ENCODE data around the gene VWF.

VWF gene

GRCh38 chr12:5973461-5974115, 150.9 kb downstream of the VWF start:
- DNase-seq: no peak

DNA sequence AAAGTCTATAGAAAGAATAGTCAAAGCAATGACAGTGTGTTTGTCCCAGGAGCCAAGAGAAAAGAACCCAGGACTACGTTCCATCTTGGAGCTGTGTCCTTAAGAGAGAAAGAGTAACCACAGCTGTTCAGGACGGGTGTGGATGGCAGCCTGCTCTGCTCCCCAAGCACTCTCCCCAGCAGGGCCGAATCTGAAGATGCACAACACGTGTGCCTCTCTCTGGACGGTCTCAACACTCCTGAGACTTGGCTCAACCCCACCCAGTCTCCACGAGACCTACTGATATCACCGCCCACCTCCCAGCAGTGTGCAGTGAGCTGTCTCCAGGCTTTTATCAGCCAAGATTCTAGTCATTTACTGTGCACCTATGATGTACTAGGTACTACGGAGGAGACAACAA, 152.1 kb downstream of the VWF start:
- no peak for DNase-seq

GRCh38 chr12:5971194-5971850, 153.1 kb downstream of the VWF start:
- DNase-seq: no peak

GRCh38 chr12:5969974-5970690, 154.3 kb downstream of the VWF start:
- no peak for DNase-seq

- no peak for DNase-seq
These were observed 155.1 kb downstream of the VWF start for GRCh38 chr12:5969156-5969973.

DNA sequence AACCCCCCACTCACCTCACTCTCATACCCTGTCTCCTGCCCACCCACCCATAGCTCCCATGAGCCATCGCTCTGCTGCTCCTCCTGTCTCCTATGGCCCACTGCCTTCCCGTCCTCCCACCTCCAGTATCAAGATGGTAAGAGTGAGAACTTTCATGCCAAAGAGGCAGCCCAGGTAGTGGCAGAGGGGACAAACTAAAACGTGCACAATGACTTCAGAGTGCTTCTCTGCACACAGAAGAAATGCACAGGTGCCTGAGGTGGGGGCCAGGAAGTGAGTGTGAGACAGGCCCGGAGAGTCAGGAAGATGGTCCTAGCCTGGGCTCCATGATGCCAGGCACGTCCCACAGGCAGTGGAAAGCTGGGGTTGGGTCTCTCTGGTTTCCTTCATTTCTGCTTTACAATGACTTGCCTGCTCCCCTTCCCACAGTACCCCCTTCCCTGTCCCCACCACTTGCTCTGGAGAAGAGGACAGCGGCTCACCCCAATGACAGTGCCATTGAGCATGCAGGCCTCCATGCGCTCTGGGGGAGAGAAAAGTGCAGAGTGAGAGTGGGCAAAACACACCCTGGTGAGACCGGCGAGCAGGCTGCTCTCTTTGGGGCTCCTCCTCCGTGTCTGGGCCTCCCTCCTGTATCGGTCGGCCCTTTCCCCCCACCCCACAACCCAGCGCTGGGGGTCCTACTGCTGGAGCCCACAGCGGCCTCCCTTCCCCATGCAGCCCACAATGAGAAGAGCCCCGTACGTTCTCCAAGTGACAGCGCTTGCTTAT, 156.6 kb downstream of the VWF start:
- DNase-seq: no peak

- no peak for DNase-seq
These were observed 157.9 kb downstream of the VWF start for GRCh38 chr12:5966486-5967095.

GRCh38 chr12:5965950-5966383, 158.5 kb downstream of the VWF start:
- peak; percentile 66 for DNase-seq

DNA sequence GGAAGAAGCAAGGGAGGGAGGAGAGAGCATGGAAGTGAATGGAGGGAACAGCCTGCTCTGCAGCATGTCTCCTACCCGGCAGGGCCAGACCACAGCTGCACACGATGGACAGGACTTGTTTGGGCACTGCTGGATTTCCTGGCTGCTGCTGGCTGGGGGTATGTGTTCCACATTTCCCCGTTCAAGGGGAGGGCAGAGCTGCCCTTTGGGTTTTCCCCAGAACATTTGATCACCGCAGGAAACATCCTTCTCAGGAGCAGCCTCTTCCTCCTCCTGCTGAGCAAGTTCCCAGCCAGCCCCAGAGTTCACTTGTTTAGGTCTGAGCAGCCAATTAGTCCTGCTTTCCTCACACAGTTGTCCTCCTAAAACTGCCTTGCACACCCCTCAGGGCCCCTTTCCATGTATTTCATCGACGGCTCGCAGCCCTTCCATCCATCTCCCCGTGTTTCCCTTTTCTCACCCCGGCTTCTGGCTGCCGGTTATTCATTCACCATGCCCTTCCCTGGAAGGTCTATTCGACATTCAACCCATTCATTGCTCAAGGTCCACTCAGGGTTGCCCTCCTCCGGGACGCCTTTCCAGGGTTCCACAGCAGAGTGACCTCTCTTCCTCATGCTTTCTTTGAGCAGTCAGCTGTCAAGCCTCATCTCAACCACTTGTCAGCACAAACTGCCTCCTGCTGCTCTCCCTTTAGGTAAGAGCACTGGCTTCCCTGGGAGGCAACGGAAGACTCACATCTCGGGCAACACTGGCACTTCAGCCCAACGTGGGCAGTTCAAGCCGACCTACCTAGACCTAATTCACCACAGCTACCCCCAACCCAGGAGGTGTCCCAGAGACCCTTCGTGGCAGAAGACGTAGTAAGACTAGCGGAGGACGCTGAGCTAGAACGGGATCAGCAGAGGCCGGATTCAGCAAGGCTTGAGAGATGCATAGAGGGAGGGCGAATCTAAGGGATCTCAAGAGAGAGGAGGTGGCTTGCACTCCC, 159.3 kb downstream of the VWF start:
- DNase-seq: no peak

DNA sequence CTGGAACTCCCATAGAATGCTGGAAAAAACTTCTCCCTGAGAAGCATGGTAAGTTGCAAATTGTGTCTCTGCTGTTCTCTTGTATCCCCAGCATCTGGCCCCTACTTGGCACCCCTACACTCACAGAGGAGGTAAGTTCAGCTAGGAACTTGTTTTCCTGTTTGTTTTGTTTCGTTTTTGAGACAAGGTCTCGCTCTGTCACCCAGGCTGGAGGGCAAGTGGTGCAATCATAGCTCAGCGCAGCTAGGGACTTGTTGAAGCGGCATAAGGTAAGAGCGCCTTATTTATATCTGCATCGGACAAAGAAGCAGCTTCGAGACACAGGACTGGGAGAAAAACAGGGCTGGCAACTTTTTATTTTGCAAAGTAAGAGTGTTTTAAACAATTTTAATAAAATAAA, 161.0 kb downstream of the VWF start:
- DNase-seq: no peak

DNA sequence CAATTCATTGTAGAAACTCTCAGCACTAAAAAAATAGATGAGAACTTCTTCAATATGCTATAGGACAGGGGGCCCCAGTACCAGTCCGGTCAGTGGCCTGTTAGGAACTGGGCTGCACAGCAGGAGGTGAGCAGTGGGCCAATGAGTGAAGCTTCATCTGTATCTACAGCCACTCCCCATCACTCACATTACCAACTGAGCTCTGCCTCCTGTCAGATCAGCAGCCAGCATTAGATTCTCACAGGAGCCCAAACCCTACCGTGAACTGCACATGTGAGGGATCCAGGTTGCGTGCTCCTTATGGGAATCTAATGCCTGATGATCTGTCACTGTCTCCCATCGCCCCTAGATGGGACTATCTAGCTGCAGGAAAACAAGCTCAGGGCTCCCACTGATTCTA, 163.7 kb downstream of the VWF start:
- DNase-seq: no peak

GRCh38 chr12:5956987-5957386, 167.5 kb downstream of the VWF start:
- no peak for DNase-seq

GRCh38 chr12:5954661-5955060, 169.8 kb downstream of the VWF start:
- no peak for DNase-seq

DNA sequence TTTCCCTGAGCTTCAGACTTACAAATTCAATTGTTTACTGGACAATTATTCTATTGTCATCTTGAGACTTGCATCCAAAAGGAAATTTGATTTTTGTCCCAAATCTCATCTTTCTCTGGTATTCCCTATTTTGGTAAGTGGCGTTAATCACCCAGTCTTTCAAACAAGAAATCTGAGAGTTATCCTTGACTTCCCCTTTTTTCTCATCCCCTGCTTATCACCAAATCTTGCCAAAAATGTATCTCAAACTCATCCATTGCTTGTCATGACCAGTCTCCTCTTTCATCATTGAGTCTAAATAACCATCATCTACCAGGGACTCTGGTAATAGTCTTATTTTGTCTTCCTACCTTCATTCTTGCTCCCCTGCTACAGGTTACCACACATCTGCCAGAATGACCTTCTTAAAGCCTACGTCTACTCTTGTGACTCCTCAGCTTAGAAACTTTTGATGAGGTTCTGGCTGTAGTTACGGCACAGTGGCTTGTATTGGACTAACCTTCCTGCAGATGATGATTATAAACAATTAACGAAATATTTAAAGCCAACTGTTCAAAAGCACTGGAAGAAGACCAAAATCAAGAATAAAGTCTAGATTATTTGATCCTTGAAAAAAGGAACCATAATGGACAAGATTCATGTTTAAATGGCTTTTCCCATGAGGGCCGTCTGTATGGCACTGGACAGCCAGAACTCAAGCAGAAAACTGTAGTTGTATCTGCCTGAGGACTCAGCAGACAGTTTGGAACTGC, 170.5 kb downstream of the VWF start:
- DNase-seq: no peak

DNA sequence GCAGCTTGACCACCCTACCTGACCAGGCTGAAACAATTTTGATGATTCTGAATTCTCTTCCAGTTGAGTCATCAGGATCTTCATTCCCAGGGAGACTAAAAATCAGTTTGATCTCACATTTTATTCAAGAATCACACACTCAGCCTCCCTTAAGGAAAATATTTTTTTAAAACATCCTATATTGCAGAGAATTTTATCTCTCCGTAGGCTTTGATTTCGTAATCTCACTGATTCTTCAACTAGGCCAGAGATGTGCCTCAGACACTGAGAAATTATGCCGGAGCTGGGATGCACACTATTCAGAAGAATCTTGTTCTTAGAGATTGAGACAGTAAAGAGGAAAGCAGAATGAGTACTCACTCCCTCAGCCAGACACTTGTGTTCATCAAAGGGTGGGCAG, 172.4 kb downstream of the VWF start:
- no peak for DNase-seq

DNA sequence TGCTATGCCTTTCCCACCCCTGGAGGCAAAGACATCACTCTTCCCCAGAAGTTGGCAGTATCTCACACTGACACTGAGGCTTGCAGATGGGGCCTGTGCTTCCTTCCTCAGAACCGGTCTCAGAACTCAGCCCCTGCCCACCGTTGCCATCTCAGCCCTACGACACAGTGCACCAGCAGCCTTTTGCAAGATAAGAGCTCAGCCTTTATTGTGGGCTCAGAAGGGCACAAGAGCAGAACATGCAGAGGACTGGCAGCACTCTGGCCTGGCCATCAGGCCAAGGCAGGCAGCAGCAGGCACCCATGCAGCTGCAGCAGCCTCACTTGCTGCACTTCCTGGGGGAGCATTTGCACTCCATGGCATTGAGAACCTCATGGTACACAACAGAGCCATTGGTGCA, 175.8 kb downstream of the VWF start:
- DNase-seq: no peak

DNA sequence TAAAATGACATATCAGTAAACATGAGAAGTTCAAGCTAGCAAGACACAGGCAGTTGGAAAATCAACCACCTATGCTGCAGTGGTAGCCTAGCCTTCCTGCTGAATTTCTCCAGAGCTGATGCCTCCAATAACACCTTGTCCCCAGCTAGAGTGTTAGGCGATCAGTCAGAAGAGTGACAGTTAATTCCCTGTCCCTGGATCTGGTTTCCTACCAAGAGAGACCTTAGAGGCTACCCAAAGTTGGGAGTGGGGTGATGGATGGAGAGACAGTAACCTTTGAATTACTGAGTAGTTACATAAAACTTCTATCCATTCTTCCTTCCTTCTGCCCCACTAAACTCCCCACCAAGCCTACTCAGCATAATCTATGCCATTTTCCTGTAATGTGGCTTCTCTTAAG, 177.5 kb downstream of the VWF start:
- no peak for DNase-seq

- DNase-seq: no peak
These were observed 178.1 kb downstream of the VWF start for GRCh38 chr12:5946388-5946787.

- peak; percentile 10 for DNase-seq
These were observed 179.1 kb downstream of the VWF start, which contains the start of gene ANO2 for GRCh38 chr12:5945071-5946008. Gene ANO2, minus strand, starts transcription at chr12:5945259. Its CDS starts 42 bp downstream, at chr12:5945217.
